Activated CD8-positive, alpha-beta memory T cell treated with anti-CD3 and anti-CD28 coated beads, Interleukin-2, amount 10 ng/mL, durations not matched to agents 7 days and 5 days (primary cell): Measurements from ENCODE around the gene CCSER2. TPM values are rescaled to one million over a fixed set of nuclear protein-coding genes. Genes with fewer than 3 reads are reported as not detected.
A peak's percentile ranks its signal among the peaks of the same experiment; 100 is the strongest.
"Not testable (repeated sequence)": the region's sequence is repeated elsewhere in the genome, so short reads cannot be mapped to it uniquely, and the experiment has no call there.

ENCODE experiments used
- ATAC-seq: fragments of 150-1000 bp; cut with Tn5 transposase; one replicate; pipeline ENCODE4 v1.10.0; 2021; ENCODE audit warnings: moderate library complexity
- CTCF ChIA-PET: fragments of 350-600 bp; sonication (Branson Sonifier 250); formaldehyde crosslinking; loops from one replicate; lab custom pipeline; 2021; ENCODE audit warnings: antibody characterized with exemption; lab: Charles Lee
- DNase-seq: peaks from one replicate; pipeline ENCODE4 v3.0.0-alpha.2; 2020
- H3K27ac Mint-ChIP-seq: one replicate; pipeline ENCODE4 v1.8.0; 2021; ENCODE audit warnings: mild to moderate bottlenecking, mixed read lengths
- H3K27me3 Mint-ChIP-seq: one replicate; pipeline ENCODE4 v1.8.0; 2021; ENCODE audit warnings: mixed read lengths
- H3K36me3 Mint-ChIP-seq: one replicate; pipeline ENCODE4 v1.8.0; 2021; ENCODE audit warnings: mild to moderate bottlenecking, mixed read lengths
- H3K4me1 Mint-ChIP-seq: one replicate; pipeline ENCODE4 v1.8.0; 2021; ENCODE audit warnings: mixed read lengths
- H3K4me3 Mint-ChIP-seq: one replicate; pipeline ENCODE4 v1.8.0; 2021; ENCODE audit warnings: mild to moderate bottlenecking, moderate library complexity, mixed read lengths
- H3K9me3 Mint-ChIP-seq: one replicate; pipeline ENCODE4 v1.8.0; 2022; ENCODE audit warnings: low read depth, mixed read lengths
- total RNA-seq, 2 experiments: library from RNA; stranded (reverse); gene quantifications; one replicate each; pipeline ENCODE4 v1.2.3, GENCODE V29; 2021

Gene CCSER2, protein sequence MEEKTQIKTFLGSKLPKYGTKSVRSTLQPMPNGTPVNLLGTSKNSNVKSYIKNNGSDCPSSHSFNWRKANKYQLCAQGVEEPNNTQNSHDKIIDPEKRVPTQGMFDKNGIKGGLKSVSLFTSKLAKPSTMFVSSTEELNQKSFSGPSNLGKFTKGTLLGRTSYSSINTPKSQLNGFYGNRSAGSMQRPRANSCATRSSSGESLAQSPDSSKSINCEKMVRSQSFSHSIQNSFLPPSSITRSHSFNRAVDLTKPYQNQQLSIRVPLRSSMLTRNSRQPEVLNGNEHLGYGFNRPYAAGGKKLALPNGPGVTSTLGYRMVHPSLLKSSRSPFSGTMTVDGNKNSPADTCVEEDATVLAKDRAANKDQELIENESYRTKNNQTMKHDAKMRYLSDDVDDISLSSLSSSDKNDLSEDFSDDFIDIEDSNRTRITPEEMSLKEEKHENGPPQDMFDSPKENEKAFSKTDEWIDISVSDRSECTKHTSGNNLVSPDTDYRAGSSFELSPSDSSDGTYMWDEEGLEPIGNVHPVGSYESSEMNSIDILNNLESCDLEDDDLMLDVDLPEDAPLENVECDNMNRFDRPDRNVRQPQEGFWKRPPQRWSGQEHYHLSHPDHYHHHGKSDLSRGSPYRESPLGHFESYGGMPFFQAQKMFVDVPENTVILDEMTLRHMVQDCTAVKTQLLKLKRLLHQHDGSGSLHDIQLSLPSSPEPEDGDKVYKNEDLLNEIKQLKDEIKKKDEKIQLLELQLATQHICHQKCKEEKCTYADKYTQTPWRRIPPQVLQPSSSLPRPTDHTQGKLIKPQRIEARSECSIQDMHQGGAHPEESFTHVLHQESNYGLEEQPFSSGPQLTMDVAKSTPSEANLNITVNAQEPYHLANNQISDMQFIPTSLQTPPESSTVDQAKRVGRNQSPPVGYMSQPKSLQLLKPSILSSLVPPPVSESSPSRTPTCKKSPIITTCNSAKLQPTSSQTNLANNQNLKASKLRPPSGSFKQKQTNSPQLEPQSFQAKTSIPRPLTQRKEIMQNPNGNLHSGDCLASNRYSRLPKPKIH
- 10 to 100 TPM; 52.7 to 80.3 TPM for total RNA-seq

- no peaks in the 10 kb centered on the region for H3K9me3 Mint-ChIP-seq
- H3K4me3 Mint-ChIP-seq: peak within 1 kb of the TSS; percentile 82
- CTCF ChIA-PET: interaction anchor here (0.7 to 2.0 kb wide), 17 partner anchors 10 to 212 kb away, joined by 3 to 8 read pairs (median 4); no protein-coding TSS in a partner anchor
- DNase-seq (peak; percentile 96), ATAC-seq (peak; percentile 83)
- H3K36me3 Mint-ChIP-seq: peaks cover 1% of the 10 kb centered on the region
- H3K4me1 Mint-ChIP-seq: peaks cover 36% of the 10 kb centered on the region
- H3K27ac Mint-ChIP-seq: peak within 1 kb of the TSS; percentile 98
- H3K27me3 Mint-ChIP-seq: peaks cover 9% of the 10 kb centered on the region
These were observed at the start of gene CCSER2 for GRCh38 chr10:84328418-84329195. Gene CCSER2, plus strand, starts transcription at chr10:84328589. Its CDS starts 42,464 bp downstream, at chr10:84371053.

GRCh38 chr10:84279876-84280475, 48.4 kb upstream of the CCSER2 start:
- H3K4me1 Mint-ChIP-seq, H3K4me3 Mint-ChIP-seq, H3K36me3 Mint-ChIP-seq, H3K27ac Mint-ChIP-seq, ATAC-seq, DNase-seq, H3K9me3 Mint-ChIP-seq: not testable (repeated sequence)
- CTCF ChIA-PET: interaction anchor here (1.8 kb wide), 1 partner anchor 10 kb away, joined by 4 read pairs; no protein-coding TSS in a partner anchor
- H3K27me3 Mint-ChIP-seq: peaks cover 40% of the 10 kb centered on the region

- H3K27me3 Mint-ChIP-seq: peaks cover 33% of the 10 kb centered on the region
- no peaks in the 10 kb centered on the region for H3K36me3 Mint-ChIP-seq
- ATAC-seq (no peak), DNase-seq (no peak)
- peaks cover 7% of the 10 kb centered on the region for H3K4me1 Mint-ChIP-seq
- no peak overlapping the region for H3K4me3 Mint-ChIP-seq
- H3K27ac Mint-ChIP-seq: no peak overlapping the region
- no peaks in the 10 kb centered on the region for H3K9me3 Mint-ChIP-seq
- CTCF ChIA-PET: no interaction called here
These were observed 41.7 kb upstream of the CCSER2 start for GRCh38 chr10:84286695-84287094.

- no peaks in the 10 kb centered on the region for H3K36me3 Mint-ChIP-seq
- ATAC-seq (no peak), DNase-seq (no peak)
- peaks cover 33% of the 10 kb centered on the region for H3K27me3 Mint-ChIP-seq
- H3K9me3 Mint-ChIP-seq: no peaks in the 10 kb centered on the region
- H3K27ac Mint-ChIP-seq: no peak overlapping the region
- H3K4me1 Mint-ChIP-seq: peaks cover 8% of the 10 kb centered on the region
- no peak overlapping the region for H3K4me3 Mint-ChIP-seq
- CTCF ChIA-PET: interaction anchor here (1.0 kb wide), 1 partner anchor 62 kb away, joined by 3 read pairs; no protein-coding TSS in a partner anchor
These were observed 40.2 kb upstream of the CCSER2 start for GRCh38 chr10:84288151-84288550.

DNA sequence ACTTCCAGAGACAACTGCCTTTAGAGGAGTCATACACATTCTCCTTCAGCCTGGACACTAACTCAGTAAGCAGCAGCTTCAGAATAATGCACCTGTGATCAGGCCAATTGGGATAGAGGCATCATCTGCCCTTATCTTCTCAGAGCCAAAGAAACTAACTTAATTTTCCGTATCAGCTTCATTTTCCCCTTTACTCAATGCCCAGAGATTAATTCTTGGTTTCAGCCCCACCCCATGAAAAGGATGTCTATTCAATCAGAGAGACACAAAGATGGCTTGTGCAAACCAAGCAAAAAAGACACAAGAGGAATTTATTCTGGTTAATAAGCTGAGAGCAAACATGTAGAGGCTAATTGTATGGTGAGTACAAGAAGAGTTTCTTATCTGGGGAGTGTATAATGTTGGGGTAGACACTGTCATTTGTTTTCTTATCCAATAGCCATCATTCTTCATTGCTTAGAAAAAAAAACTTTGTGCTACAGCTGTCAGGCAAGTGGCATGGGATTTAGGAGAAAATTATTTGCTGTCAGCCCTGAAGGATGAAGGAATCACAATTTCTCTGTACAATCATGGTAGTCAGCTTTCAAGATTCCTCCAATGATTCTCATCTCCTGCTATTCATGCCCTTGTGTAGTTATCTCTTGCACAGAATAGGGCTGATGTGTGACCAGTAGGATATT, 38.7 kb upstream of the CCSER2 start:
- DNase-seq (no peak), ATAC-seq (no peak)
- Mint-ChIP-seq H3K4me1 (peaks cover 23% of the 10 kb centered on the region), H3K4me3 (no peak overlapping the region), H3K27ac (no peak overlapping the region), H3K9me3 (no peaks in the 10 kb centered on the region), H3K36me3 (no peaks in the 10 kb centered on the region), H3K27me3 (peaks cover 31% of the 10 kb centered on the region)
- CTCF ChIA-PET: no interaction called here

DNA sequence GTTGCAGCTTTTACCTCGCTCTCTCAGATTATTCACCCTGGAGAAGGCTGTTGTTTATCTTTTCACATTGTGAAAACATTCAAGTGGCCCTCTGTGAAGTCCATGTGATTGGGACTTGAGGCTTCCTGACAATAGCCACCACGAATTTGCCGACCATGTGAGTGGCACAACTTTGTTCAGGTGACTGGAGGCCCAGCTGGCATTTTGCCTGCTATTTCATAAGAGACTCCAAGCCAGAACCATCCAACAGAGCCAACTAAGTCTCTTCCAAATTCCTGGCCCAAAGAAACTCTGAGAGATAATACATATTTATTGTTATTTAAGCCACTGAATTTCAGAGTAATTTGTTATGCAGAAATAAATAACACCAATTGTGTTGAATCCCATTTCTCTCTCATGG, 38.2 kb upstream of the CCSER2 start:
- no peak for ATAC-seq
- H3K4me3 Mint-ChIP-seq: no peak overlapping the region
- H3K4me1 Mint-ChIP-seq: peaks cover 29% of the 10 kb centered on the region
- no peak for DNase-seq
- H3K27me3 Mint-ChIP-seq: peaks cover 31% of the 10 kb centered on the region
- H3K36me3 Mint-ChIP-seq: no peaks in the 10 kb centered on the region
- H3K9me3 Mint-ChIP-seq: no peaks in the 10 kb centered on the region
- no peak overlapping the region for H3K27ac Mint-ChIP-seq
- CTCF ChIA-PET: no interaction called here

DNA sequence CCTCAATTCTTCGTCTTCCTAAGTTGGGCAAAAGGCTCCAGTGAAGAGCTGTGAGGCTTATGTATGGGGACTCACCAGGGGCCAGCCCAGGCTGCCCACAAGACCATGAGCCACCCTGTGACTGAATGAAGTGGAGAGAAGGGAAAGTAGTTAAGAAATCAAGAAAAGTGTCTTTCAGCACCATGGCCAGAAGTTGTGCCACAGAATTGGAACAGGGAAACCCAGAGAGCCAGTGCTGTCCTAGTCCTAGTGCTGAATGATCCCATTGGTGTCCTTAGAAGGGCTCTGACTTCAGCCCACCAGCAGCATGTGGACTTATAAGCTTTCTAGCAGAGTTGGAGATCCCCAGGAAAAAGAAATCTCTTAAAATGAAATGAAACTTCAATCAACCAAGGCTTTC, 37.0 kb upstream of the CCSER2 start:
- Mint-ChIP-seq H3K9me3 (no peaks in the 10 kb centered on the region), H3K36me3 (no peaks in the 10 kb centered on the region), H3K27ac (no peak overlapping the region), H3K4me3 (no peak overlapping the region), H3K4me1 (peaks cover 35% of the 10 kb centered on the region), H3K27me3 (peaks cover 31% of the 10 kb centered on the region)
- ATAC-seq (no peak), DNase-seq (no peak)
- CTCF ChIA-PET: interaction anchor here (0.9 to 3.5 kb wide), 3 partner anchors 24 to 246 kb away, joined by 4 to 15 read pairs (median 4); no protein-coding TSS in a partner anchor

GRCh38 chr10:84292502-84292901, 35.9 kb upstream of the CCSER2 start:
- ATAC-seq: no peak
- no peak for DNase-seq
- no peaks in the 10 kb centered on the region for H3K9me3 Mint-ChIP-seq
- peaks cover 30% of the 10 kb centered on the region for H3K27me3 Mint-ChIP-seq
- no peak overlapping the region for H3K27ac Mint-ChIP-seq
- peaks cover 34% of the 10 kb centered on the region for H3K4me1 Mint-ChIP-seq
- no peaks in the 10 kb centered on the region for H3K36me3 Mint-ChIP-seq
- H3K4me3 Mint-ChIP-seq: no peak overlapping the region
- CTCF ChIA-PET: interaction anchor here (3.5 kb wide), 1 partner anchor 25 kb away, joined by 15 read pairs; no protein-coding TSS in a partner anchor

DNA sequence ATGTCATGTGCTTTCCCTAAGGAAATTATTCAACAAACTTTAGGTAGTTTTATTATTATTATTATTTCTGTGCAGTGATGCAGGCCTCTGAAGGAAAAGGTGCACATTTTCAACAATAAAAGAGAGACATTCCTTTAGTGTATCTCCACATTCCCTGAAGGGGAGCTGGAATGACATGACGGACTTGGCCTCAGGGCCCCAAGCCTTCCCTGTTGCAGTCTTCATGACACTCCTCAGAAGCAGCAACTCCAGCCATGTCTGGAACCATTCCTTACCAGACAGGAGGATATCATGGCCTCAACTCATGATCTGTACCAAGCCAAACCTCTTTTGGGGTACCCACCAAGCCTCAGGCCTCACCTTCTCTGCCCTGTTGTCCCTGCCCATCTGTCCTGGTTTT, 35.2 kb upstream of the CCSER2 start:
- Mint-ChIP-seq H3K27ac (peak overlapping the region; percentile 44), H3K4me3 (no peak overlapping the region)

DNA sequence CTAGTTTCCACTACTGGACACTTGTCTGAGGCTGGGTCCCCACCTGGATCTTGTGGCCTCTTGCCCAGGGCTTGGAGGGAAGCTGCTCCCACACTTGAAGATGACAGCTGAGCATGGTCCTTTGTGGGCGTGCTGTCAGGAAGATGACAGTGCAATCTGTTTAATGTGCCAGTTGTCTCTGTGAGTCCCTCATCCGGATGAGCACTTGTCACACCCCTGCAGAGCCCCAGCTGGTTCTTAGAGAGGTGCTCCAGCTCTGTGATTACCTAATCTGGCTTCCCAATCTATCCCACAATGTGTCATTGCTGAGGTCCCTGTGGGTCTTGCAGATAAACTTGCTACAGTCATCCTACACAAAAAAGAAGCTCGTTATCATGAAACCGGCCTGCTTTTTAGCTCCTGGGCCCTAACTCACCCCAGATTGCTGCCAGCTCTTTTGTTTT, 34.8 kb upstream of the CCSER2 start:
- ATAC-seq (peak; percentile 86), DNase-seq (peak; percentile 77)
- Mint-ChIP-seq H3K9me3 (no peaks in the 10 kb centered on the region), H3K36me3 (no peaks in the 10 kb centered on the region), H3K27ac (peak overlapping the region; percentile 44), H3K4me3 (no peak overlapping the region), H3K4me1 (peaks cover 30% of the 10 kb centered on the region), H3K27me3 (peaks cover 27% of the 10 kb centered on the region)
- CTCF ChIA-PET: interaction anchor here (0.7 to 3.5 kb wide), 6 partner anchors 26 to 246 kb away, joined by 3 to 15 read pairs (median 3); no protein-coding TSS in a partner anchor

More for the DNA sequence above, 35.2 kb upstream of the CCSER2 start:
- Mint-ChIP-seq H3K27me3 (peaks cover 26% of the 10 kb centered on the region), H3K9me3 (no peaks in the 10 kb centered on the region), H3K4me1 (peaks cover 30% of the 10 kb centered on the region), H3K36me3 (no peaks in the 10 kb centered on the region)
- ATAC-seq: peak; percentile 25
- CTCF ChIA-PET: interaction anchor here (1.0 to 3.5 kb wide), 5 partner anchors 26 to 247 kb away, joined by 3 to 15 read pairs (median 3); no protein-coding TSS in a partner anchor
- no peak for DNase-seq

- Mint-ChIP-seq H3K27ac (peak overlapping the region; percentile 35), H3K36me3 (no peaks in the 10 kb centered on the region), H3K4me1 (peaks cover 30% of the 10 kb centered on the region), H3K4me3 (peak overlapping the region; percentile 0), H3K9me3 (no peaks in the 10 kb centered on the region), H3K27me3 (peaks cover 22% of the 10 kb centered on the region)
- peak; percentile 65 for ATAC-seq
- CTCF ChIA-PET: no interaction called here
- no peak for DNase-seq
These were observed 33.5 kb upstream of the CCSER2 start for GRCh38 chr10:84294766-84295447.
